K562 (cell line): ENCODE results near the gene XIRP2. TPM values are rescaled to one million over a fixed set of nuclear protein-coding genes. Genes with fewer than 3 reads are reported as not detected.

Experiments
- ATAC-seq: fragments of 200-7000 bp; cut with Tn5 transposase; 3 replicates; pipeline ENCODE4 v1.9.1; 2020; ENCODE audit warnings: moderate library complexity
- BruUV-seq: library from RNA; stranded (reverse); fragments of 400-500 nt; replicated peaks from 2 replicates; lab custom pipeline; 2021; lab: Mats Ljungman, UMichigan
- CTCF ChIA-PET: fragments of 300-600 bp; formaldehyde crosslinking; extraction: SDS; loops from one replicate; lab custom pipeline; 2021; ENCODE audit warnings: low intra/inter-chr PET ratio; lab: Yijun Ruan, JAX
- POLR2A ChIA-PET: fragments of 300-600, 350-650 bp; sonication (Branson Sonifier 250); formaldehyde crosslinking; extraction: SDS; loops from one replicate; lab custom pipeline; 2021; ENCODE audit warnings: antibody characterized with exemption, inconsistent platforms; lab: Yijun Ruan, JAX
- DNase-seq, 4 experiments: peaks; one replicate each; pipeline versions ENCODE4 v3.0.0 to v3.0.0-alpha.2; 2011 to 2018; ENCODE audit warnings: low spot score in 3 of 4, mixed read lengths in 3 of 4; ENCODE audit errors: extremely low read depth in 1 of 4
- FAIRE-seq: peaks from 2 replicates; lab custom pipeline; 2011; peaks lifted over from hg19 to GRCh38; lab: Jason Lieb, UNC
- H2AFZ ChIP-seq: 2 replicates; pipeline ENCODE4 v1.6.0; 2011; ENCODE audit warnings: low read depth, low read length, control low read depth, inconsistent platforms
- H3K27ac ChIP-seq: fragments of 200-600 bp; 3 replicates; pipeline ENCODE4 v1.8.0; 2011; ENCODE audit warnings: low read depth, mild to moderate bottlenecking, control low read depth, inconsistent platforms, low read length, moderate library complexity, mixed read lengths; ENCODE audit errors: extremely low read depth
- H3K27me3 ChIP-seq, 2 experiments: fragments of 300-600 bp in 1 of 2; 2 replicates in 1 of 2; 3 replicates in 1 of 2; pipeline versions ENCODE4 v1.6.0 to v1.8.0; 2011; ENCODE audit warnings: inconsistent platforms in 2 of 2, low read length in 2 of 2, mild to moderate bottlenecking in 1 of 2, mixed read lengths in 1 of 2, moderate library complexity in 1 of 2; ENCODE audit not compliant: control insufficient read depth in 2 of 2, insufficient read depth in 2 of 2
- H3K36me3 ChIP-seq: fragments of 300-600 bp; 3 replicates; pipeline ENCODE4 v1.8.0; 2011; ENCODE audit warnings: mild to moderate bottlenecking, low read length, inconsistent platforms; ENCODE audit not compliant: control insufficient read depth, insufficient read depth
- H3K4me1 ChIP-seq, 2 experiments: fragments of 200-600 bp in 1 of 2; replicated peaks in 1 of 2; 2 replicates in 1 of 2; 3 replicates in 1 of 2; pipeline versions ENCODE4 v1.5.1 to v1.8.0; 2011; ENCODE audit warnings: inconsistent platforms in 2 of 2, low read length in 2 of 2, mild to moderate bottlenecking in 1 of 2, mixed read lengths in 1 of 2, moderate library complexity in 1 of 2; ENCODE audit not compliant: control insufficient read depth in 2 of 2, insufficient read depth in 2 of 2
- H3K4me2 ChIP-seq: 2 replicates; pipeline ENCODE4 v1.6.1; 2011; ENCODE audit warnings: low read length, control low read depth, inconsistent platforms, mixed read lengths; ENCODE audit not compliant: insufficient read depth
- H3K4me3 ChIP-seq: fragments of 200-600 bp; sonication (generic), shearing (Covaris generic); 2 replicates; pipeline ENCODE4 v1.5.1; 2016; ENCODE audit warnings: control low read depth, inconsistent platforms
- H3K79me2 ChIP-seq: fragments of 200-600 bp; 3 replicates; pipeline ENCODE4 v1.8.0; 2011; ENCODE audit warnings: low read length, inconsistent platforms; ENCODE audit not compliant: control insufficient read depth, insufficient read depth
- H3K9ac ChIP-seq, 2 experiments: 2 replicates each; pipeline versions ENCODE4 v1.6.0 to v1.6.1; 2011; ENCODE audit warnings: low read depth in 2 of 2, low read length in 2 of 2, control low read depth in 1 of 2, inconsistent platforms in 1 of 2, mild to moderate bottlenecking in 1 of 2, mixed read lengths in 1 of 2; ENCODE audit not compliant: insufficient read depth in 1 of 2
- H3K9me1 ChIP-seq: one replicate; pipeline ENCODE4 v1.6.0; 2011; ENCODE audit warnings: inconsistent platforms, mild to moderate bottlenecking, low read length, moderate library complexity; ENCODE audit not compliant: control insufficient read depth, insufficient read depth
- H3K9me3 ChIP-seq: replicated peaks from 2 replicates; pipeline ENCODE4 v1.5.1; 2011; ENCODE audit warnings: low read depth, low read length, inconsistent platforms; ENCODE audit not compliant: control insufficient read depth, insufficient read depth
- H4K20me1 ChIP-seq: replicated peaks from 2 replicates; pipeline ENCODE4 v1.6.1; 2011; ENCODE audit warnings: low read length, inconsistent platforms, mixed read lengths; ENCODE audit not compliant: control insufficient read depth, insufficient read depth
- ARID2 ChIP-seq: fragments of 450-650 bp; IDR thresholded peaks from 2 replicates; pipeline ENCODE4 v1.6.1; 2017; ENCODE audit warnings: antibody characterized with exemption, mild to moderate bottlenecking
- BRD4 ChIP-seq: fragments of 200-600 bp; sonication (generic); IDR thresholded peaks from 2 replicates; pipeline ENCODE4 v1.6.1; 2017; ENCODE audit warnings: inconsistent platforms
- FOXA3 ChIP-seq, 2 experiments: fragments of 450-650 bp in 1 of 2; sonication (generic) in 1 of 2; formaldehyde crosslinking; IDR thresholded peaks in 1 of 2; conservative IDR thresholded peaks in 1 of 2; 2 replicates each; pipeline versions ENCODE4 v1.4.0 to v1.8.0; 2020 to 2022; ENCODE audit warnings: mild to moderate bottlenecking in 2 of 2, missing genetic modification reagents in 1 of 2
- MED1 ChIP-seq: sonication (generic); formaldehyde crosslinking; IDR thresholded peaks from 2 replicates; pipeline ENCODE4 v1.8.1; 2023; ENCODE audit warnings: missing genetic modification reagents, borderline replicate concordance
- RBM39 ChIP-seq: fragments of 200-400 bp; formaldehyde crosslinking; optimal IDR thresholded peaks from 2 replicates; pipeline ENCODE3; 2018; ENCODE audit warnings: low read depth, low read length
- SMC3 ChIP-seq: conservative IDR thresholded peaks from 2 replicates; pipeline ENCODE4 v1.6.1; 2011; ENCODE audit warnings: low read depth, low read length, improper control_type of control experiment; ENCODE audit not compliant: insufficient read depth
- SRF ChIP-seq, 2 experiments: fragments of 250-450, 450-650 bp in 1 of 2; sonication (Bioruptor Pico) in 1 of 2; sonication (generic) in 1 of 2; formaldehyde crosslinking; IDR thresholded peaks; 2 replicates each; pipeline versions ENCODE4 v1.5.0 to v1.5.1; 2020 to 2022; ENCODE audit warnings: mild to moderate bottlenecking in 1 of 2, missing genetic modification reagents in 1 of 2
- TAF15 ChIP-seq: fragments of 200-400 bp; formaldehyde crosslinking; IDR thresholded peaks from 2 replicates; pipeline ENCODE4 v1.6.1; 2017; ENCODE audit warnings: mild to moderate bottlenecking, low read depth, low read length, moderate library complexity
- ZNF121 ChIP-seq: sonication (generic); formaldehyde crosslinking; conservative IDR thresholded peaks from 2 replicates; pipeline ENCODE4 v1.8.0; 2022; ENCODE audit warnings: missing genetic modification reagents
- ZNF445 ChIP-seq: fragments of 250-450 bp; sonication (Bioruptor Pico); IDR thresholded peaks from 2 replicates; pipeline ENCODE4 v1.4.0; 2020; ENCODE audit warnings: low read depth, mild to moderate bottlenecking, moderate library complexity
- WGBS: fragments of 100-300 bp; shearing (Covaris generic); methylation state at CpG from one replicate; pipeline ENCODE4 v1.1.6; 2016; ENCODE audit warnings: low coverage, mixed read lengths; ENCODE audit not compliant: insufficient coverage; ENCODE audit errors: missing lambda C conversion rate; 5-methylcytosine and 5-hydroxymethylcytosine counted together
- in situ Hi-C: fragments of 300-500 bp; cut with MboI; formaldehyde crosslinking; loops from 4 replicates; pipeline ENCODE4 v1.15.0; 2018; ENCODE audit warnings: inconsistent platforms, mixed read lengths
- intact Hi-C: fragments of 100-400 bp; cut with micrococcal nuclease; formaldehyde crosslinking; loops from 2 replicates; pipeline ENCODE4 v1.14.2; 2022
- polyA plus RNA-seq, 8 experiments: library from polyadenylated mRNA; depleted of rRNA in 4 of 8; stranded (reverse) in 5 of 8; unstranded in 3 of 8; fragments of >200 nt; fragmentation: Nextera tagmentation in 2 of 8; fragmentation: Illumina TruSeq in 1 of 8; extraction: Ambion mirVana in 2 of 8; extraction: Trizol in 1 of 8; gene quantifications; 2 replicates each; pipeline versions ENCODE4 v1.2.1 to v1.2.3, GENCODE V29; 2011 to 2014; ENCODE audit warnings: inconsistent platforms in 1 of 8, missing spikeins in 1 of 8
- total RNA-seq, 7 experiments: library from RNA; depleted of rRNA in 6 of 7; stranded (reverse); fragments of >200 nt in 6 of 7; fragmentation: Illumina TruSeq in 2 of 7; extraction: Trizol in 2 of 7; gene quantifications; 2 replicates each; pipeline versions ENCODE4 v1.2.1 to v1.2.3, GENCODE V29; 2011 to 2021; ENCODE audit warnings: low replicate concordance in 1 of 7
- TF ChIP-seq, protein P1 (sequence below): fragments of 450-650 bp; formaldehyde crosslinking; IDR thresholded peaks from 2 replicates; pipeline ENCODE4 v1.4.0; 2020; ENCODE audit warnings: mild to moderate bottlenecking, moderate library complexity
- TF ChIP-seq, protein P2 (sequence below): sonication (generic); formaldehyde crosslinking; IDR thresholded peaks from 2 replicates; pipeline ENCODE4 v1.8.0; 2022; ENCODE audit warnings: mild to moderate bottlenecking, missing genetic modification reagents
- TF ChIP-seq, protein P3 (sequence below): sonication (generic); formaldehyde crosslinking; IDR thresholded peaks from 2 replicates; pipeline ENCODE4 v1.8.0; 2022; ENCODE audit warnings: missing genetic modification reagents, mild to moderate bottlenecking, borderline replicate concordance
- TF ChIP-seq, protein P4 (sequence below): fragments of 250-450 bp; sonication (Bioruptor Pico); IDR thresholded peaks from 2 replicates; pipeline ENCODE4 v1.4.0; 2020; ENCODE audit warnings: borderline replicate concordance
- TF ChIP-seq, protein P5 (sequence below): fragments of 250-450 bp; sonication (Bioruptor Pico); IDR thresholded peaks from 2 replicates; pipeline ENCODE4 v1.5.0; 2021

The XIRP2 gene
- total and polyA plus RNA-seq, 9 of the 15 experiments (the other 6 are each of a cell fraction or from before 2014, with no cell fraction given) = 0.04 to 0.10 (median 0.04) TPM; not detected in 2

DNA sequence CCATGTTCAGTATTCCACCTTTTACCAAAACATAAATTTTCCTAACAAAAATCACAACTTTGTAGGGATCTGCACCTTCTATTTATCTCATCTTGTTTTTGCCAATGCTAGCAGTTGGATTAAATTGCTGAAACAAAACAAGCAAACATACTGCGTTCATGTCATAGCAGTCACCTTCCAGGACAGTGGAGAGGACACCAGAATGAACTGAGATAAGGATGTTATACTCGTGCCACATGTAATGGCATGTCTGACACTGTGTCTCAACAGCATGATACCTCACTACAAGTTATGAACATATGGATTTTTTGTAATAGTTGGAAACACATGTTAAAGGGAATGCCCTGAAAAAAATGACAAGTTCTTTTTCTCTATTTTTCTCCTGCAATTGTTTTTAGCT lies 245.3 kb downstream of the XIRP2 start:
- Histone ChIP-seq H3K9me3 (no peaks in the 10 kb centered on the region), H3K9me1 (no peaks in the 10 kb centered on the region), H3K9ac (no peak overlapping the region), H3K27ac (no peak overlapping the region), H3K4me2 (no peak overlapping the region), H3K36me3 (no peaks in the 10 kb centered on the region), H3K79me2 (no peaks in the 10 kb centered on the region), H3K27me3 (no peaks in the 10 kb centered on the region), H3K4me1 (no peaks in the 10 kb centered on the region), H4K20me1 (no peaks in the 10 kb centered on the region), H3K4me3 (no peak overlapping the region), H2AFZ (no peak overlapping the region)
- in situ Hi-C loops (no loop called here), intact Hi-C loops (no loop called here)
- no peak for ATAC-seq
- DNase-seq = no peak
- no peak for FAIRE-seq
- ChIA-PET POLR2A (no interaction called here), CTCF (no interaction called here)
- BruUV-seq = no TSS peak
- 0% methylated on average over 2 of the region's 2 CpGs for WGBS
- TF ChIP-seq BRD4 = no peak
- TF ChIP-seq, protein P1, sequence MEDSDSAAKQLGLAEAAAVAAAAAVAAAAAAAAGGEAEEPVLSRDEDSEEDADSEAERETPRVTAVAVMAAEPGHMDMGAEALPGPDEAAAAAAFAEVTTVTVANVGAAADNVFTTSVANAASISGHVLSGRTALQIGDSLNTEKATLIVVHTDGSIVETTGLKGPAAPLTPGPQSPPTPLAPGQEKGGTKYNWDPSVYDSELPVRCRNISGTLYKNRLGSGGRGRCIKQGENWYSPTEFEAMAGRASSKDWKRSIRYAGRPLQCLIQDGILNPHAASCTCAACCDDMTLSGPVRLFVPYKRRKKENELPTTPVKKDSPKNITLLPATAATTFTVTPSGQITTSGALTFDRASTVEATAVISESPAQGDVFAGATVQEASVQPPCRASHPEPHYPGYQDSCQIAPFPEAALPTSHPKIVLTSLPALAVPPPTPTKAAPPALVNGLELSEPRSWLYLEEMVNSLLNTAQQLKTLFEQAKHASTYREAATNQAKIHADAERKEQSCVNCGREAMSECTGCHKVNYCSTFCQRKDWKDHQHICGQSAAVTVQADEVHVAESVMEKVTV (CRISPR knock-in tag) = no peak
- no peak for TF ChIP-seq FOXA3 (CRISPR knock-in tag; conservative IDR thresholded peaks at IDR 0.05 in 1 of 2, IDR thresholded peaks at IDR 0.05 in 1 of 2)
- no peak for TF ChIP-seq TAF15
- TF ChIP-seq, protein P2, sequence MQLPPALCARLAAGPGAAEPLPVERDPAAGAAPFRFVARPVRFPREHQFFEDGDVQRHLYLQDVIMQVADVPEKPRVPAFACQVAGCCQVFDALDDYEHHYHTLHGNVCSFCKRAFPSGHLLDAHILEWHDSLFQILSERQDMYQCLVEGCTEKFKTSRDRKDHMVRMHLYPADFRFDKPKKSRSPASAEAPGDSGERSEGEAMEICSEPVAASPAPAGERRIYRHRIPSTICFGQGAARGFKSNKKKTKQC (CRISPR knock-in tag) = no peak
- TF ChIP-seq, protein P3, sequence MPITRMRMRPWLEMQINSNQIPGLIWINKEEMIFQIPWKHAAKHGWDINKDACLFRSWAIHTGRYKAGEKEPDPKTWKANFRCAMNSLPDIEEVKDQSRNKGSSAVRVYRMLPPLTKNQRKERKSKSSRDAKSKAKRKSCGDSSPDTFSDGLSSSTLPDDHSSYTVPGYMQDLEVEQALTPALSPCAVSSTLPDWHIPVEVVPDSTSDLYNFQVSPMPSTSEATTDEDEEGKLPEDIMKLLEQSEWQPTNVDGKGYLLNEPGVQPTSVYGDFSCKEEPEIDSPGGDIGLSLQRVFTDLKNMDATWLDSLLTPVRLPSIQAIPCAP (CRISPR knock-in tag) = no peak
- TF ChIP-seq, protein P4, sequence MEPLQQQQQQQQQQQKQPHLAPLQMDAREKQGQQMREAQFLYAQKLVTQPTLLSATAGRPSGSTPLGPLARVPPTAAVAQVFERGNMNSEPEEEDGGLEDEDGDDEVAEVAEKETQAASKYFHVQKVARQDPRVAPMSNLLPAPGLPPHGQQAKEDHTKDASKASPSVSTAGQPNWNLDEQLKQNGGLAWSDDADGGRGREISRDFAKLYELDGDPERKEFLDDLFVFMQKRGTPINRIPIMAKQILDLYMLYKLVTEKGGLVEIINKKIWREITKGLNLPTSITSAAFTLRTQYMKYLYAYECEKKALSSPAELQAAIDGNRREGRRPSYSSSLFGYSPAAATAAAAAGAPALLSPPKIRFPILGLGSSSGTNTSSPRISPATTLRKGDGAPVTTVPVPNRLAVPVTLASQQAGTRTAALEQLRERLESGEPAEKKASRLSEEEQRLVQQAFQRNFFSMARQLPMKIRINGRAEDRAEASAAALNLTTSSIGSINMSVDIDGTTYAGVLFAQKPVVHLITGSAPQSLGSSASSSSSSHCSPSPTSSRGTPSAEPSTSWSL (CRISPR knock-in tag) = no peak
- no peak for TF ChIP-seq ARID2
- TF ChIP-seq MED1 (CRISPR knock-in tag) = no peak
- no peak for TF ChIP-seq SRF (CRISPR knock-in tag; IDR thresholded peaks at IDR 0.05)
- TF ChIP-seq, protein P5, sequence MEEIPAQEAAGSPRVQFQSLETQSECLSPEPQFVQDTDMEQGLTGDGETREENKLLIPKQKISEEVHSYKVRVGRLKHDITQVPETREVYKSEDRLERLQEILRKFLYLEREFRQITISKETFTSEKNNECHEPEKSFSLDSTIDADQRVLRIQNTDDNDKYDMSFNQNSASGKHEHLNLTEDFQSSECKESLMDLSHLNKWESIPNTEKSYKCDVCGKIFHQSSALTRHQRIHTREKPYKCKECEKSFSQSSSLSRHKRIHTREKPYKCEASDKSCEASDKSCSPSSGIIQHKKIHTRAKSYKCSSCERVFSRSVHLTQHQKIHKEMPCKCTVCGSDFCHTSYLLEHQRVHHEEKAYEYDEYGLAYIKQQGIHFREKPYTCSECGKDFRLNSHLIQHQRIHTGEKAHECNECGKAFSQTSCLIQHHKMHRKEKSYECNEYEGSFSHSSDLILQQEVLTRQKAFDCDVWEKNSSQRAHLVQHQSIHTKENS = no peak
- TF ChIP-seq ZNF121 (CRISPR knock-in tag) = no peak
- no peak for TF ChIP-seq ZNF445 (CRISPR knock-in tag)
- TF ChIP-seq RBM39 = no peak
- no peak for TF ChIP-seq SMC3
